Measurements from ENCODE around the gene TOX3.

TOX3 gene

DNA sequence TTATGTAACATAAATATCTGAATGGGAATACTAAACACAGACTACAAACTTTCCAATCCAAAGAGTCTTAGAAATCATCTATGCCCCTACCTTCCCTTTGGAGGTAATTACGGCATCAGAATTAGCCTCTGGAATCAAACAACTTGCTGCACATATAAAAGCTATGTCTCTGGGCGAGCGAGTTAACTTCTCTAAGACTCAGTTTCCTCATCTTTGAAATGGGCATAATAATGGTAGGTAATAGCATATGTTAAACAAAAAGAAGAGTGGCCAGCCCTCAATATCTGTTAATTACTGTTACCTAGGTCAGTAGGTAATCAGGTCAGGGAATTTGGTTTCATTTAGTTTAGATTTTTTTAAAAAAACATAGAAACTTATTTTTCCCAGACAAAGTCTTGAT, 153.5 kb downstream of the TOX3 start:
- Histone ChIP-seq H3K27ac (ENCODE audit: extremely low read depth, low read depth, low read length) (no peak overlapping the region), H3K9me3 (ENCODE audit: control insufficient read depth, insufficient read depth, low read depth, low read length) (no peaks in the 10 kb centered on the region), H3K4me1 (ENCODE audit: control insufficient read depth, insufficient read depth, low read length) (no peaks in the 10 kb centered on the region), H3K36me3 (ENCODE audit: control insufficient read depth in 2 of 2, insufficient read depth in 1 of 2, low read length in 2 of 2) (no peaks in the 10 kb centered on the region), H3K4me3 (ENCODE audit: low read depth, low read length) (no peak overlapping the region)
- no peak for TF ChIP-seq ZFHX2 (tag by site-specific recombination; conservative IDR thresholded peaks at IDR 0.05)
- no peak for TF ChIP-seq KLF9 (tag by site-specific recombination; IDR thresholded peaks at IDR 0.05; ENCODE audit: low read depth)
- no peak for TF ChIP-seq ZNF677 (tag by site-specific recombination; IDR thresholded peaks at IDR 0.05)
- TF ChIP-seq, protein P1, sequence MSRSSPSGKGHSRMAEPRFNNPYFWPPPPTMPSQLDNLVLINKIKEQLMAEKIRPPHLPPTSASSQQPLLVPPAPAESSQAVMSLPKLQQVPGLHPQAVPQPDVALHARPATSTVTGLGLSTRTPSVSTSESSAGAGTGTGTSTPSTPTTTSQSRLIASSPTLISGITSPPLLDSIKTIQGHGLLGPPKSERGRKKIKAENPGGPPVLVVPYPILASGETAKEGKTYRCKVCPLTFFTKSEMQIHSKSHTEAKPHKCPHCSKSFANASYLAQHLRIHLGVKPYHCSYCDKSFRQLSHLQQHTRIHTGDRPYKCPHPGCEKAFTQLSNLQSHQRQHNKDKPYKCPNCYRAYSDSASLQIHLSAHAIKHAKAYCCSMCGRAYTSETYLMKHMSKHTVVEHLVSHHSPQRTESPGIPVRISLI (tag by site-specific recombination; IDR thresholded peaks at IDR 0.05) = no peak
- no peak for TF ChIP-seq ZNF266 (tag by site-specific recombination; IDR thresholded peaks at IDR 0.05; ENCODE audit: low read depth)
- TF ChIP-seq ZNF2 (tag by site-specific recombination; IDR thresholded peaks at IDR 0.05) = no peak
- TF ChIP-seq ZNF48 (tag by site-specific recombination; IDR thresholded peaks at IDR 0.05) = no peak
- TF ChIP-seq KLF10 (tag by site-specific recombination; IDR thresholded peaks at IDR 0.05) = no peak
- no peak for TF ChIP-seq ZNF10 (tag by site-specific recombination; IDR thresholded peaks at IDR 0.05)
- no peak for TF ChIP-seq MYNN (tag by site-specific recombination; IDR thresholded peaks at IDR 0.05; ENCODE audit: borderline replicate concordance)
- TF ChIP-seq, protein P2, sequence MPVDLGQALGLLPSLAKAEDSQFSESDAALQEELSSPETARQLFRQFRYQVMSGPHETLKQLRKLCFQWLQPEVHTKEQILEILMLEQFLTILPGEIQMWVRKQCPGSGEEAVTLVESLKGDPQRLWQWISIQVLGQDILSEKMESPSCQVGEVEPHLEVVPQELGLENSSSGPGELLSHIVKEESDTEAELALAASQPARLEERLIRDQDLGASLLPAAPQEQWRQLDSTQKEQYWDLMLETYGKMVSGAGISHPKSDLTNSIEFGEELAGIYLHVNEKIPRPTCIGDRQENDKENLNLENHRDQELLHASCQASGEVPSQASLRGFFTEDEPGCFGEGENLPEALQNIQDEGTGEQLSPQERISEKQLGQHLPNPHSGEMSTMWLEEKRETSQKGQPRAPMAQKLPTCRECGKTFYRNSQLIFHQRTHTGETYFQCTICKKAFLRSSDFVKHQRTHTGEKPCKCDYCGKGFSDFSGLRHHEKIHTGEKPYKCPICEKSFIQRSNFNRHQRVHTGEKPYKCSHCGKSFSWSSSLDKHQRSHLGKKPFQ (tag by site-specific recombination; IDR thresholded peaks at IDR 0.05) = no peak
- no peak for TF ChIP-seq HOXA7 (CRISPR knock-in tag; IDR thresholded peaks at IDR 0.05; ENCODE audit: borderline replicate concordance)
- ChIA-PET POLR2A (no interaction called here), CTCF (no interaction called here)

DNA sequence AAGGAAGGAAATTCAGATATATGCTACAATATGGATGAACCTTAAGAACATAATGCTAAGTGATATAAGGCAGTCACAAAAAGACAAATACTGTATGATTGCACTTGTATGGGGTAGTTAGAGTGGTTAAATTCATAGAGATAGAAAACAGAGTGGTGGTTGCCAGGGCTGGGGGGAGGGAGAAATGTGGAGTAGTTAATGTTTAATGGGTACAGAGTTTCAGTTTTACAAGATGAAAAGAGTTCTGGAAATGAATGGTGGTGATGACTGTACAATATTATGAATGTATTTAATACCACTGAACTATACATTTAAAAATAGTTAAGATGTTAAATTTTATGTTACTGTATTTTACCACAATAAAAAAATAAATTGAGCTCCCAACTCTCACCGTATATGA, 157.9 kb downstream of the TOX3 start:
- POLR2A ChIA-PET = no interaction called here
- CTCF ChIA-PET = interaction anchor here (0.8 kb wide), 1 partner anchor 19 kb away, joined by 4 read pairs; no protein-coding TSS in a partner anchor
- Histone ChIP-seq H3K9me3 (ENCODE audit: control insufficient read depth, insufficient read depth, low read depth, low read length) (no peaks in the 10 kb centered on the region), H3K4me1 (ENCODE audit: control insufficient read depth, insufficient read depth, low read length) (0 out of 2 replicates have a peak, but pooled peaks cover 2% of the 10 kb centered on the region), H3K27ac (ENCODE audit: extremely low read depth, low read depth, low read length) (no peak overlapping the region), H3K36me3 (ENCODE audit: control insufficient read depth in 2 of 2, insufficient read depth in 1 of 2, low read length in 2 of 2) (no peaks in the 10 kb centered on the region), H3K4me3 (ENCODE audit: low read depth, low read length) (no peak overlapping the region)
- TF ChIP-seq HOXA7 (CRISPR knock-in tag; IDR thresholded peaks at IDR 0.05; ENCODE audit: borderline replicate concordance) (no peak), ZFP69B (tag by site-specific recombination; IDR thresholded peaks at IDR 0.05) (no peak), ZNF571 (tag by site-specific recombination; IDR thresholded peaks at IDR 0.05) (no peak), ZNF391 (tag by site-specific recombination; IDR thresholded peaks at IDR 0.05; ENCODE audit: borderline replicate concordance, low read depth) (no peak), ZBTB7A (tag by site-specific recombination; IDR thresholded peaks at IDR 0.05; ENCODE audit: low read depth) (no peak), ZSCAN23 (tag by site-specific recombination; IDR thresholded peaks at IDR 0.05) (no peak)
- TF ChIP-seq, protein P3, sequence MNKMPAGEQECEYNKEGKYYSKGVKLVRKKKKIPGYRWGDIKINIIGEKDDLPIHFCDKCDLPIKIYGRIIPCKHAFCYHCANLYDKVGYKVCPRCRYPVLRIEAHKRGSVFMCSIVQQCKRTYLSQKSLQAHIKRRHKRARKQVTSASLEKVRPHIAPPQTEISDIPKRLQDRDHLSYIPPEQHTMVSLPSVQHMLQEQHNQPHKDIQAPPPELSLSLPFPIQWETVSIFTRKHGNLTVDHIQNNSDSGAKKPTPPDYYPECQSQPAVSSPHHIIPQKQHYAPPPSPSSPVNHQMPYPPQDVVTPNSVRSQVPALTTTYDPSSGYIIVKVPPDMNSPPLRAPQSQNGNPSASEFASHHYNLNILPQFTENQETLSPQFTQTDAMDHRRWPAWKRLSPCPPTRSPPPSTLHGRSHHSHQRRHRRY (tag by site-specific recombination; IDR thresholded peaks at IDR 0.05) = no peak

Measured in HEK293 (cell line).